ENCODE data around the gene TUT7.

The TUT7 gene

DNA sequence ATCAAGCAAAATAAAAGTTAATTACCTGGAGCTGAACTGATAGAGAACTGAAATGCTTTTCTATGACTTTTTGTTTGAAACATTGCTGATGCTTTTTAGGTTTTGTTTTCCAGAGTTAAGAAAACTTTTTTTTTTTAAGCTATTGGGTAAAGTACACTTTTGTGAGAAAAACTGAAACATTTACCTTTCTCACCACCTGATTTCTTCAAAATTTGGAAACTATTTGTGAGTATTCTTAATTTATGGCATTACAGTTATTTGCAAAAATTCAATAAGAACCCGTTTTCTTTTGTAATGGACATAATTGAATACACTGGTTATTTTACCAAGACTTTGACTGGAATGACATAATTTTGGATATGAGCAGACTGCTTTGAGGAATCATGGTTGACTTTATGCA lies 101.3 kb downstream of the TUT7 start:
- DNase-seq (ENCODE audit: low read depth in 2 of 2), result no peak

GRCh38 chr9:86250123-86250522 lies 104.1 kb downstream of the TUT7 start:
- DNase-seq (ENCODE audit: low read depth in 2 of 2), result no peak

DNA sequence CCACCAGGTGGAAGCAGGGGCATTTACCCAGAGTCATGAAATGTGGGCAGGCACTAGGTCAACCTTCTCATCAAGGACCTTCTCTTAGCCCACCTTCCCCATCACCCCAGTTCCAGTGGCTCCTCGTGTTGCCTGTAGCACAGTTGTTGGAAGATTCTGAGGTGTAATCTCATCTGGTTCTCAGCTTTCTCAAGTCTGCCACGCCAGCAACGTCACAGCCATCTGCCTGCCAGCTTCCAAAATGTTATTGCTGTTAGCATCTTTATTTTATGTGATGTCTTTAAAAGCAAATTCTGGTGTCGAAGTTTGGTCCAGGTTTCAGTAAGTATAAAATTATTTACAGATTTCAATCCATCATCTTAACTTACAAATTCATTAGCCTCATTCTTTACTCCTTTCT lies 105.5 kb downstream of the TUT7 start:
- DNase-seq (ENCODE audit: low read depth in 2 of 2), result no peak

GRCh38 chr9:86246752-86247161 lies 107.5 kb downstream of the TUT7 start:
- DNase-seq (ENCODE audit: low read depth in 2 of 2), result no peak

- DNase-seq (ENCODE audit: low read depth in 2 of 2), result no peak
These were observed 112.1 kb downstream of the TUT7 start for GRCh38 chr9:86242071-86242470.

DNA sequence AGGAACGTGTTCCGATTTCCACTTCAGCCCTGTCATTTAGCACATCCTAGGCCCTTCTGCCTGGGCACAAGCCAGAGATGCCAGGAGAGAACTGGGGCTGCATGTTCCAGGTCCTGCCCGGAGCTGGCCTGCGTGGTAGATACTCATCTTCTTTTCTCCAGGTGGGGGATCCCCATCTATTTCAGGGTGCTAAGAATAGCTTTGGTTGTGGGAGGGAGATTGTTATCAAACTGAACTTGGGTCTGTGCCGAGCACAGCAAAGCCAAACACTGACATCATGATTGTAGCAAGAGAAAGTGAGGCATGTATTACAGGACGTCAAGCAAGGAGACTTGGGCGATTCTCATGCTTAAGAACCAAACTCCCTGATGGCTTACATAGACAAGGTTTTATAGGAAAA lies 113.0 kb downstream of the TUT7 start:
- DNase-seq (ENCODE audit: low read depth in 2 of 2), result no peak

- no peak for DNase-seq (ENCODE audit: low read depth in 2 of 2)
These were observed 115.1 kb downstream of the TUT7 start for GRCh38 chr9:86238861-86239770.
